ENCODE measurements around the gene EME2.

GRCh38 chr16:1790611-1791255, 18.1 kb downstream of the EME2 start:
- TF ChIP-seq EZH2 (IDR thresholded peaks at IDR 0.05; ENCODE audit: borderline replicate concordance, insufficient read depth, low read depth, low read length, poor library complexity, severe bottlenecking) (no peak), CTCF (IDR thresholded peaks at IDR 0.05) (no peak)

All from B cell (primary cell).